UCSD-AML1 (cell line): ENCODE data around the gene TM4SF1.

ENCODE experiments used
- DNase-seq: peaks from one replicate; lab custom pipeline; 2025; ENCODE audit not compliant: unreplicated experiment; lab: John Stamatoyannopoulos, UW

TM4SF1 gene

DNA sequence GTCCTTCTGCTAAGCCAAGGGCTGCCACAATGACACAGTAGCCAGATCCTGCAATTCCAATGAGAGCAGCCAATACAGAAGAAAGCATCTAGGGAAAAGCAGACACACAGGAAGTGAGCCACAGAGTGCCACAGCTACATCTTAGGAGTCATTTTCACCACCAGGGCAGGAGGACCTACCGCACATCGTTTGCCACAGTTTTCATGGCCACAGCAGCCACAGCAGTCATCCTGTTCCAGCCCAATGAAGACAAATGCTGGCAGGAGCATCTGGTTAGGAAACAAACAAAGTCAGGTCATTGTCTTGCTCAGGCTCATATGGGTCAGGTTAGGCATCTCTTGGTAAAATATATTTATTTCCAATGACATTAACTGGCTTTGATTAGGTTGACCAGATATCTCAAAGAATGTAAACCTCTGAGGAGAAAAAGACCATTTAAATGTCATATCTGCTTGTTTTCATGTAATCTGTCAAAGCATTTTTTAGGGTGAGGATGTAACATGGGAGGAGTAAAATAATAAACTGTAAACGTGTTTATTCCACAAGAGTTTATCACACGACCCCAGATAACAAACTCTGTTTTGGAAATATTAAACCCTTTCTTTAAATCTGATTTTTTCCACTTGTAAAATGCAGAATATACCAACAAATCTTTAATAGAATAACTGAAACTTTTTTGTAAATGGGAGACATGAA lies 1.8 kb downstream of the TM4SF1 start:
- DNase-seq = peak; percentile 28

DNA sequence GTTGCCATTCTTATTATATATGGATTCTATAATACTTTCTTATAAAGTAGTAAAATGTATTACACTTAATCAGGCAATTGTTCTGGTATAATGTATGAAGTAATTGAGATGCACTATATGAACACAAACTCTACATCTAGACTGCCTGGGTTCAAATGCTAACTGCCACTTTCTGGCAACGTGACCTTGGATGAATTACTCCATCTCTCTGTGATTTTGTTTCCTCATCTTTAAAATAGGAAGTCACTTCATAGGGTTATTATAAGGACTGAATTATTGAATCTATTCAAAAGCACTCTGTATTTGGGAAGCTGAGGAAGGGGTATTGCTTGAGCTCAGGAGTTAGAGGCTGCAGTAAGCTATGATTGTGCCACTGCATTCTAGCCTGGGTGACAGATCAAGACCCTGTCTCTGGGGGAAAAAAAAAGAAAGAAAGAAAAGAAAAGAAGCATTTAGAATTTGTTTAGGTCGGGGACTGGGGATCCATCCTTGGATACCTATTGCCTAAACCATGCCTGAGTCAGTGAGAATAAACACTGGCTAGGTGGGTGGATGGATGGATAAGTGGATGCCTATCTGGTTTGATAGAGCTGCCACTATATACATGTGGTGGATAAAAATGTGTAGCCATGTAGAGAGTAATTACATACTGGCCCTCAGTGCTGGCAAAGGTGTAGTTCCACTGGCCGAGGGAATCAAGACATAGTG lies 2.5 kb downstream of the TM4SF1 start:
- no peak for DNase-seq

DNA sequence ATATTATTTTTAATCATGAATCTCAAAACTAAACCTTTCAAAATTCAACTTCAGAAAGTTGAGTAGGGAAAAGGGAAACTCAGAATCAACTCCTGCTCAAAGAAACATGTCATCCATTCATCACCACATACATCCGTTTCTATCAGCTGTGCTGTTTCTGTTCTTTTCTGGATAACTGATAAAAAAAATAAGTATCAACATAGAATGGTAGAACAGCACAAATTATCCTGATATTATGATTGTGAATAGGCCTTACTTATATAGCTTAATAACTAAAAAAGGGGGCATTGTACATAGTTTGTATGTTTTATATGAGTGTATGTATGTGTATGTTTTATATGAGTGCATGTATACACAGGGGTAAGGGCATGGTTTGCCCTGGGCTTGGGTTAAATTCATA lies 3.1 kb downstream of the TM4SF1 start:
- DNase-seq = no peak

DNA sequence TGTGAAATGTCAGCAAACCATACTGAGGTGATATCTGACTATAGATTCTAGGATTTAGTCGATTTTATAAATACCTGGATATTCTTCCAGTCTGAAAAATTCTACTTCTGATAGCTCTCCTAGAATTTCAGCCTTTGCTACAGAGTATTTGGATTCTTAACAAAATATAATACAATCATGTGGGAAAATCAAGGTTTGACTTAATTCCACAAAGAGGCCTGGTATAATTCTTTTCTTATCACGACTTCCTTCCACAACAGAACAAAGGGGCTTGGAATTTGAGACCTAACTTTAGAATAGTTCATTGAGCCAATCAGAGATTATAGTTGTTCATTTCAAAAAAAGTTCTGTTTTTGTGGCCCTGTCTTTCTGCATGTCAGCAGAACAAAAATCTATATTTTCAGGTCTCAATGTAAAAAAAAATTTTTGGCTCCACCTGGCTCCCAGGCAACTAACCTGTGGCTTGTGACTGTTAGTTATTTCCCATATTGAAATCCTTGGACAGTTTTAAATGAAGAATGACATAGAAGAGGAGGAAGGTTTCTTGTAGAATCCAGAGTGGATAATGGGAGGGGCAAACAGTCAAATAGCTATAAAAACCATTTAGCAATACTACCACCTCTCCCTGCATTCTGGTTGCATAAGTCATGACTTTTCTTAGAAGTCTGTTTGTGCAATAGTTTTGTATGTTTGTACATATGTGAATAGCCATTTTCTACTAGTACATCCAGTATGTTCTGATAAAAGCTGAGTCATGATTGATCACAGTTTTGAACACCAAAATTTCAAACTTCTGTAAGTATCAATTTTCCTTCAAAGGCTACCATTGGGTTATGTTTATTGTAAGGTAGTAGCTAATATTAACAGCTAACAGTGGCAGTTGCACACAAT lies 4.0 kb downstream of the TM4SF1 start:
- DNase-seq = no peak

DNA sequence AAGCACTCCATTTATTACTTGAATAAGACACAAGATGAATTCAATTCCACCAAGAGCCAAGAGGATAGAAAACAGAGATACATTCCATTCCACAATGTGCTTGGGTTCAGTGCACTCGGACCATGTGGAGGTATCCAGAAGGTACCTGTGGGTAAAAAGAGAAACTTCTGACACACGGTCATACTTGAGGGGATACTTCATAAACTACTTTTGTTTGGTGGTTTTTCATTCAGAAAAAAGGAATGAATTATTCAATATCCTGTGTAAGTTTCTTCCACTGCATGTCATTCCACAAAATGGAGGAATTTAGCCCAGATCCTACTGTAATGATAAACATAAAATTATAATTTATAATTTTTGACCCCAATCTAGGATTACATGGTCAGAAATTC lies 5.7 kb downstream of the TM4SF1 start:
- DNase-seq = no peak

DNA sequence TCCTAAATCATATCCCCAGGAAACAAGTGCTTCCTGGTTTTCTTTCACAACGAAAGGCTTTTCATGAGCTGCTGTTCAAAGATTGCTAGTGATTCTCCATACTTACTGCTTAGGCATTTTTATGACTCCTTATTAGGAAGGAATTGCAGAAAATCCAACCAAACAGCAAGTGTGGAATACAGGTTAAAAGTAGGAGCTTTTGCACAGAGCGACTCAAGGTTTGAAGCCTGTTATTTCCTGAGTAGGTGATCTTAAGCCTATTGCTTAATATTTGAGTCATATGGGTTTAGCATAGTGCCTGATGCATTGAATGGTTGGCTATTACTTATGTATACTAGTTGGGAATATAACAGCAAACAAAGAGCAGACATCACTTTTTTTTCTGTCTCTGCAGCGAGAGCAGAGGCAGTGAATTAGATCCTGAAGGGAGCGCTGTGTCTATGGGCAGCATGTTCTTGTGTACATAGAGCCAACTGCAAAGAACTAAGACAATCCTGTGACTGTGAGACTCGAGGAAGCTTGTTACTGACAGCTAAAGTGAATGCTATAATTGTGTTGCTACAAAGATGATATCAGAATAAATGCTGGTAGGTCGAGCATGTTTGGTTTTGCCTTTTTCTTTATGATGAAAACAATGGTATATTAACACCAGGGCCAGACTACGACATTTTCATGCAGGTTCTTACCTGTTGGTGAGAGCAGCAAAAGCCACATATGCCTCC lies 6.3 kb downstream of the TM4SF1 start:
- no peak for DNase-seq

DNA sequence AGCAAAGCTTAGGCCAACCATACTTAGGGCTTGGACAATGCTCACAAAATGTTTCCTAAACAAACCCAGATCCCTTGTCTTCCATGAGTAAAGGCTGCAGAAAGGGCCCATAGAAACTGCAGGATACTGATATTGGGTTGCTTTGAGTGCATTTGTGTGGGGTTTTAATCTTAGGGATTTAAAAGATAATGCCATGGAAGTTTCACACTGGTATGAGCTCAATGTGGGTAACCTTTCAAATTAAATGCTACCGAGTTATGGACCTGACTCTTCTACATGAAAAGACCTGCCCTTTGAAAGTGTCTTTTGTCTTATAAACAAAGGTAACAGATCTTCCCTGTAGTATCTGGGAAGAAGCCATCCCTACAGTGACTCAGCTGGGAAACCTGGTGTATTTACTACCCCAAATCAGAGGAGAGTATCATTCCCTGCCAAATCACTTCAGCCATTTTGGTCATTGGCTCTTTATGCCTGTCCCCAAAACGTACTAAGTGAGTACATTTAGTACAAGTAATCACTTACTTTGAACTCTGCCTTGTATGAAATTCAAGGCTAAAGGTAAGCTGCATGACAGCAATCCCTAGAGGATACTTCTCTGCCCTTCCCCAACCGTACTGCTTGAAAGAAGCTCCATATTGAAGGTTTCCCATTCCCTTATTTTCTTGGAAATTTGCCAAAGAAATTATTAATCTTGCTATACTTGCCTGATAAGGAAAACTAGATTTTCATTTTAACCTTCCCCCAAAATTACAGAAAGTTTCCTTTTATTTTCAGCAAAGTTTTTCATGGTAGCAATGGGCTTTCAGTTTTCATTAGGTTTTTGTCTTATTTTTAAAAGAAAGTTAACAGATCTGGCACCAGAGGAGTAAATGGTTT lies 7.2 kb downstream of the TM4SF1 start:
- no peak for DNase-seq

DNA sequence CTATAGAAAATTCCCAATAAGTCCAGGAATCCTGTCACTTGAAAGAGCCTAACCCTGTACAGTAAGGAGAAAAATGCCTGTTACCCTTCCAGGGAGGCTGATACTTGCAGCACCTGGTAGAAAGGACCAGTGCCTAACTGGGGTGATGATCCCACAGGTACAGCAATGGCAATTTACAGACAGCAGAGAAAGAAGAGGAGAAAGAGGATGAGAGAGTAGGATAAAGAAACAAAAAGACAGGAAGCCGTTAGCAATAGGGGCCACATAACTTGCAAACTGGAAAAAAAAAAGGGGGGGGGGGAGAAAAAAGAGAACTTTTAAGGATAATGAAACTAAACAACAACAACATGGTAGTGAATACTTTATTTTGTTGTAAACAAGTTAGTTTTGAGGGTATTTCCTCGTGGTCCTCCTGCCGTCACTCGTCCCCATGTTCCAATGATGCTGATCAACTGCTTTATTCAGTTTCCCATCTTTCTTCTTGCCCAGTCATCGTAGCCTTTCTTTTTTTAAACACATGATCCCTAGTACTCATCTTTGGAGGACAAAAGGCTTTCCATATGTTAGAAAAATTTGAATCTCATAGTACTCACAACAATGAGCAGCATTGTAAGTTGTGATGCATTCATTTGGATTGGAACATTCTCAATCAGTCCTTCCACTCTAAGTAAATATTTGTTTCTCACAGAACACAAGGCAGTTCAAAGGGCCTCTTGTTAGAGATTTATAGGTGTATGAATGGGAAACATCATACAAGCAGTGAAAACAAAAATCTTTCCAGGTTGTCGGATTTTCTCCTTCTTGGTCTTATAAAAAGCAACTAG lies 8.6 kb downstream of the TM4SF1 start:
- DNase-seq = no peak

DNA sequence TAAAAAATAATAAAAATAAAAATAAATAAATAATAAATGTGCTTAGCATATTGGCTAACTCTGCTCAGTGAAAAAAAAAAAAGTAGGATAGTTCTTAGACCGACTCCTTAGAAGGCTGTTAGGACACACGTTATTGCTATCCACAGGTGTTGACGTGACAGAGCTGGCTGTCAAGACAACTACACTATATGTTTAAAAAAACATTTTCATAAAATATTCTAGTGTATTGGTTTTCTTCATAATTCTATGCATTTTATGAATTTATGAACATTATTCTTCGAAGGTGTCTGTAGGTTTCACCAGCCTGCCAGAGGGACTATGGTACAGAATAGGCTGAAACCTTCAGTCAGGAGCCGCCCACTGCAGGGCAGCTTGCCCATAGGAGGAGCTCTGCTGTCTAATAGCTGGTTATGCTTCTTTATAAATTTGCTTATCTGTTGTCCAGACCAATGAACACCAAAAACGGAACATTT lies 9.2 kb downstream of the TM4SF1 start:
- DNase-seq = peak; percentile 25

DNA sequence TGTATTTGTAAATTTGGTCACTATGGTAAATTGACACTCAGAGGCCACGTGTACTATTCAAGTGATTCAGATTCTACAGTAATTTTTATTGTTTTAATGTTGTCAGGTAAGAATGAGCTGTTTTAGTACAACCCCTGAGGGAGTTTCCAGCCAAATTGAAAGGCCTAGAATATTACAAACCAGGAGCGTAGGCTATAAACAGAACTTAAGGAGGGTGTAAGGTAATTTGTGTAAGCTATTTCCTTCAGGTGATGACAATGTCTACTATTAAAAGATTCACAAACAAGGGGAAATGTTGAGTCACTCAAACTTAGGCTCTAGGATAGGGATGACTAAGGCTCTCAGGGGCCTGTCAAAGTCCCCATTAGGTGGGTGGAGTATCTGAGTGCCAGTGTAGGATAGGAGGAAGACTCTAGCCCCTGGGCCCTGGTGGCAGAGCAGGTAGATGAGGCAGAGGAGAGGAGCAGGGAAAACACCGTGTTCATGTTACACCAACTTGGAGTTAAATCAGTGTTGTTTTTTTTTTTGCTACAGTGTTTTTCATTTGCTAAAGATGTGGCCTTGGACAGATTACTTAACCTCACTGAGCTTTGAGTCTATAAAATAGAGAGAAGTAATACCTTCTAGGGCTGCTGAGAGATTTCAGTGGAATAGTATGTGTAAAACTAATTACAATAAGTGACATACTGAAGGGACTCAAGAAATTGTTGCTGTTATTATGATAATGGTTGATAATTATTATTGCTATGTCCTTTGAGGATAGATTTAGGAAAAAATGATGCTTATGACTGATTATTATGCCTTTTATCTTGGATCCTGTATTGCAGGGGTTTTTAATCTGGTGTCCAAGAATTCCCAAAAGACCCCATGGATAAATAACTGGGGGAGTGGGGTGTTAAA lies 10.3 kb downstream of the TM4SF1 start:
- DNase-seq = peak; percentile 27

DNA sequence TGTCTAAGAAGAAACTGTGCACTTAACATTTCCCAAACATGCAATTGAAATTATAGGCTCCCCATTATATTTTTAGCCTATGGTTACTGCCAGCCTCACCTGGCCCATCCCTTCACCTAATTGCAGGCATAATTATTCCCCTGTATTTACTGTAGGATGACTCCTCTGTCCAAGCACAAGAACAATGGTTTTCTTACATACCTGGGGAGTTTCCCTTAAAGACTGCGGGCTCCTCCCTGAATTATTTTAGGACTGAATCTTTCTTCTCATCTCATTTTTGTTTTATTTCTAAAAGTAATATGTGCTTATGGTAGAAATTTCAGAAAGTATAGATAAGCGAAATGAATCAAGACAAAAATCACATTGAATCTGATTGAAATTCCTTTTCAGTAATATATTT lies 11.4 kb downstream of the TM4SF1 start:
- DNase-seq = no peak

DNA sequence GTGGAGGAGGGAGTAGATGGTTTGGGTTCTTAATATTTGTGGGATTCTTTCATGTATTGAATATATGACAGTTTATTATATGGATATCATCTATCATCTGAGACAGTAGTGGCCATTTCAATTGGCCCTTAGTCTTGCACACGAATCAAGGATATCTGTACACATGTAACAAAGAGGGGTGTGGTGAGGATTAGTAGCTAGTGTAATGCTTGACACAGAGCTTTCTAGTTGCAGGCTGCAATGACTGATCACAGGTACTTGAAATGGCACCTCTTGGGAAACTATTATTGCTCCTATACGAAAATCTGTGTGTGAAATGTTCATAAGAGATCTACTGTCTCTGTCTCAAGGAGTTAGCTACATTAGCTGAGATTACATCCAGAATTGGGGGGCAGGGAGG lies 12.8 kb downstream of the TM4SF1 start:
- no peak for DNase-seq

DNA sequence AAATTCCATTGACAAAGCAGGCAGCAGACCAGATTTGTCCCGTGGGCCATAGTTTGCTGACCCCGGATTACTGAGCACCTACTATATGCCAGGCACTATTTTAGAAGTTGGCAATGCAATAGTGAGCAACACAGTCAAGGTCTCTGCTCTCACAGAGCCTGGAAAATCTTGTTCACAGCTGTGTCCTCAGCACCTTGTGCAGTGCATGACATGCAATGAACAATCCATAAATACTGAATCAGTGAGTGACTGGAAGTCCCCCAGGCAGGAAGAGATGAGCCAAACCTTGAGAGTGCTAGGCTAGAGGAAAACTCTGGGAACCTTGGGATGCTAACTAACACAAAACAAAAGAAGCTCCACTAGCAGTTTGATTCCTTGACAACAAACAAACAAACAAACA lies 14.4 kb downstream of the TM4SF1 start:
- DNase-seq = no peak

DNA sequence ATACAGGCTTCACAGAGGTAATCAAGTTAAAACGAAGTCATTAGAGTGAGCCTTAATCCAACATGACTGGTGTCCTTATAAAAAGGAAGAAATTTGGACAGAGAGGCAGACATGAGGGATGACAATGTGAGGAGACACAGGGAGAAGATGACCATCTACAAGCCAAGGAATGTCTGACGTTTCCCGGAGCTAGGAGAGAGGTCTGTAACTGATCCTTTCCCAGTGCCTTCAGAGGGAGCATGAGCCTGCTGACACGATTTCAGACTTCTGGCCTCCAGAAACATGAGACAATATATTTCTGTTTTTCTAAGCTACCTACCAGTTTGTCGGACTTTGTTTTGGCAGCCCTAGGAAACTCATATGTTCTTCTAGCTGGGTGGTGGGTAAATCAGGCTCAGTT lies 15.1 kb downstream of the TM4SF1 start:
- DNase-seq = no peak

DNA sequence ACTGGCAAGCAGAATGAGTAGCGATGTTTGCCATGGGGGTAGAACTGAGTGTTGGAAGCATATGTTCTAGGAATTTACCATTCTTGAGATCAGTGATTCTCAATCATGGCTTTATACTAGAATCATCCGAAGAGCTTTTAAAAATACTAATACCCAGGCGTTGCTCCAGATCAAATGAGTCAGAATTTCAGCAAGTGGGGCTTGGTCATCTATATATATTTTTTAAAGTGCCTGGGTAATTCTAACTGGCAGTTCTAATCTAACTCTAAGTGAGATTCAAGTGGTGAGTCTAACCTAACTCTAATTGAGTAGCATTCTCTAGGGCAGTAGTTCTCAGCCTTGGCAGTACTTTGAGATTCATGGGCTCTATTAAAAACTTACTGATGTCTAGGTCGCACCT lies 20.8 kb downstream of the TM4SF1 start:
- DNase-seq = no peak

DNA sequence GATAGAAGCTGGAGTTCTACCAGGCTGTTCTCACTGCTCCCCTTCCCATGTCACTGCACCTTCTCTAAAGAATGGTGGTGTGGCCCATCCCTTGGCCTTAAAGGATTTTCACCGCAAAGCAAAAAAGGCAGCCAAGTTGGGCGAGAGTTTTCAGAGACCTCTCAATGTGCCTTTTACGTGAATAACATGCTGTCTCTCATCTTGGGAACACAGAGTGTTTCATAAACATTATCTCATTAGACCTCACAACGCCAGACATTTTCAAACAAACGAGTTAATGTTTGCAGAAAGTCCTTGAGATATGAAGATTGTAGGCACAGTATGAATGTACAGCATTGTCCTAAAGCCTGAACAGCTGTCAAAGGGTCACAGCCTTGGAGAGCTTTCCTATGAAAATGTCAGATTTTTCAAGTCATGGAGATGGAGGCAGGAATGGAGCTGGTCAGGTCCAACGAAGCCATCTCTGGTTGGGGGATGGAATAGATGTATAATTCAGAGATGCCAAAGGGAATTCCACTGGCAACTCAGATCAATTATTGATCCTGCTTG lies 21.3 kb downstream of the TM4SF1 start:
- DNase-seq = no peak

DNA sequence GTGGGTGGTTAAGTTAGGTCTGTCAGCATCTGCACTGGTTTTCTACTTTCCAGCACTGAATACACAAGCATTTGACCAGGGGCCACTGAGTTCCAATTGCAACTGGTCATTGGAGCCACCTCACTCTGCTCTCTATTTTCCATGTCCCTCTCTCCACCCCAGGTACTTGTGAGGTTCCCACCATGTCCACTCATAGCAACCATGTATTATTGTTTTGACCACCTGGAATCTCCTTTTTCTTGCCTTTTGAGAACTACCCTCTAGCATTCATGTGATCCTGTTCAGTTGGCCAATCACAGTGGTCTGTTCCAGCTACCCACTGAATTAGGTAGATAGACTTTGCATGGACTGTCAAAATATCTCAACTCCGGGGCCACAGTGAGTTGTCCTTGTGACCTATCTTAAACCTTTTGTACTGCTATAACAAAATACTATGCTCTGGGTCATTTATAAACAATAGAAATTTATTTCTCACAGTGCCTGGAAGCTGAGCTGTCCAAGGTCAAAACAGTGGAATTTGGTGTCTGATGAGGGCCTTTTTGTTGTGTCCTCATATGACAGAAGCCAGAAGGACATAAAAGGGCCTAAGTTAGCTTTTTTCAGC lies 23.8 kb downstream of the TM4SF1 start:
- DNase-seq = no peak

DNA sequence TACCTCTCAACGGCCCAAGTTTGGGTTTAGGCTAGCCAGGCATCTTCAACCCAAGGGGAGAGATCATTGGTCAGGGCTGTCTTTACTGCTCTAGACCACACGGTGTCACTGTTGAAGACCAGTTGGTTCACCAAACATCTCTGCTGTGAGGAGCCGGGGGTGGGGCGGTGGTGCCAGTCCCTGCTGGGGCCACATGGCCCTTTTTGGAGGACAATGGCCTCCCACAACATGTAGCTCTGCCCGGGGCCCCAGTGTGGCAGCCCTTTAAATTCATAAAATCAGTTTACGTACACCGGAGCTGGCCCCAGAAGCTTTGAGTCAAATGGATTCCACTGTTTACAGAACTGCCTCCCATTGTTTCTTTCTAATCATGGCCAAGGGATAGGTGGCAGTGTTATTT lies 24.9 kb downstream of the TM4SF1 start:
- peak; percentile 74 for DNase-seq
